Neuronal stem cell (in vitro differentiated cells): ENCODE data around the gene ANKIB1.

Experiments
- DNase-seq: peaks from one replicate; pipeline ENCODE4 v3.0.0-alpha.2; 2013; ENCODE audit warnings: low spot score
- H2AFZ ChIP-seq: one replicate; pipeline ENCODE4 v1.6.1; 2013; ENCODE audit warnings: mild to moderate bottlenecking, low read length, inconsistent platforms
- H2AK5ac ChIP-seq: 2 replicates; pipeline ENCODE4 v1.6.1; 2013; ENCODE audit warnings: low read depth, mild to moderate bottlenecking, inconsistent platforms, low read length, moderate library complexity, mixed read lengths
- H2BK120ac ChIP-seq: 2 replicates; pipeline ENCODE4 v1.6.1; 2013; ENCODE audit warnings: low read depth, mild to moderate bottlenecking, inconsistent platforms, low read length, moderate library complexity, mixed read lengths
- H2BK12ac ChIP-seq: one replicate; pipeline ENCODE4 v1.6.1; 2013; ENCODE audit warnings: low read length, inconsistent platforms
- H2BK15ac ChIP-seq: 2 replicates; pipeline ENCODE4 v1.6.1; 2013; ENCODE audit warnings: mild to moderate bottlenecking, low read length, inconsistent platforms, mixed read lengths
- H2BK5ac ChIP-seq: one replicate; pipeline ENCODE4 v1.6.1; 2013; ENCODE audit warnings: inconsistent platforms, mild to moderate bottlenecking, low read length, moderate library complexity
- H3K14ac ChIP-seq: one replicate; pipeline ENCODE4 v1.6.1; 2013; ENCODE audit warnings: low read length, inconsistent platforms
- H3K18ac ChIP-seq: 2 replicates; pipeline ENCODE4 v1.6.1; 2013; ENCODE audit warnings: low read length, inconsistent platforms
- H3K23ac ChIP-seq: 2 replicates; pipeline ENCODE4 v1.6.1; 2013; ENCODE audit warnings: low read depth, mild to moderate bottlenecking, mixed read lengths, low read length, inconsistent platforms; ENCODE audit not compliant: poor library complexity
- H3K27ac ChIP-seq: replicated peaks from 3 replicates; pipeline ENCODE4 v1.5.1; 2013; ENCODE audit warnings: low read length, inconsistent platforms
- H3K27me3 ChIP-seq, 3 experiments: 2 replicates each; pipeline ENCODE4 v1.6.1; 2013; ENCODE audit warnings: low read length in 3 of 3, mild to moderate bottlenecking in 2 of 3, inconsistent platforms in 1 of 3, low read depth in 1 of 3, mixed read lengths in 1 of 3, moderate library complexity in 1 of 3; ENCODE audit not compliant: control insufficient read depth in 3 of 3, insufficient read depth in 3 of 3
- H3K36me3 ChIP-seq, 2 donors: replicated peaks in 1 of 2; 2 replicates each; pipeline ENCODE4 v1.6.1; 2013; ENCODE audit warnings: low read length in 2 of 2; ENCODE audit not compliant: control insufficient read depth in 2 of 2, insufficient read depth in 2 of 2
- H3K4ac ChIP-seq: 2 replicates; pipeline ENCODE4 v1.6.1; 2013; ENCODE audit warnings: inconsistent platforms, mild to moderate bottlenecking, low read length, moderate library complexity
- H3K4me1 ChIP-seq, 2 donors: 1 replicate in 1 of 2; 2 replicates in 1 of 2; pipeline ENCODE4 v1.6.1; 2013; ENCODE audit warnings: low read length in 2 of 2, low read depth in 1 of 2; ENCODE audit not compliant: control insufficient read depth in 2 of 2, insufficient read depth in 1 of 2
- H3K4me2 ChIP-seq: one replicate; pipeline ENCODE4 v1.6.1; 2013; ENCODE audit warnings: mild to moderate bottlenecking, low read length, inconsistent platforms; ENCODE audit not compliant: insufficient read depth, poor library complexity, severe bottlenecking
- H3K4me3 ChIP-seq, 2 donors: 2 replicates each; pipeline ENCODE4 v1.5.1; 2013; ENCODE audit warnings: low read length in 2 of 2, mild to moderate bottlenecking in 2 of 2, inconsistent platforms in 1 of 2, moderate library complexity in 1 of 2
- H3K79me1 ChIP-seq: one replicate; pipeline ENCODE4 v1.6.1; 2013; ENCODE audit warnings: low read depth, mild to moderate bottlenecking, inconsistent platforms, low read length, moderate library complexity
- H3K9ac ChIP-seq: one replicate; pipeline ENCODE4 v1.6.1; 2013; ENCODE audit warnings: mild to moderate bottlenecking, low read depth, low read length, inconsistent platforms; ENCODE audit not compliant: poor library complexity
- H3K9me3 ChIP-seq, 2 donors: replicated peaks in 1 of 2; 2 replicates each; pipeline versions ENCODE3 to v1.6.1; 2013; ENCODE audit warnings: low read length in 2 of 2, mild to moderate bottlenecking in 2 of 2, inconsistent platforms in 1 of 2, low read depth in 1 of 2, mixed read lengths in 1 of 2, moderate library complexity in 1 of 2; ENCODE audit not compliant: control insufficient read depth in 2 of 2, insufficient read depth in 1 of 2
- H4K8ac ChIP-seq: one replicate; pipeline ENCODE4 v1.6.1; 2013; ENCODE audit warnings: low read depth, mild to moderate bottlenecking, inconsistent platforms, low read length, moderate library complexity
- H4K91ac ChIP-seq: one replicate; pipeline ENCODE4 v1.6.1; 2013; ENCODE audit warnings: low read length, low read depth, mild to moderate bottlenecking, inconsistent platforms; ENCODE audit not compliant: poor library complexity
- WGBS, 2 donors: extraction: QIAGEN DNeasy Blood & Tissue Kit; methylation state at CpG; one replicate each; pipeline ENCODE4 v1.1.7; 2013; ENCODE audit warnings: missing lambda C conversion rate in 2 of 2, mixed read lengths in 1 of 2; ENCODE audit not compliant: insufficient read length in 2 of 2, insufficient replicate concordance in 1 of 2; ENCODE audit errors: extremely low coverage in 2 of 2; 5-methylcytosine and 5-hydroxymethylcytosine counted together

ANKIB1 gene

DNA sequence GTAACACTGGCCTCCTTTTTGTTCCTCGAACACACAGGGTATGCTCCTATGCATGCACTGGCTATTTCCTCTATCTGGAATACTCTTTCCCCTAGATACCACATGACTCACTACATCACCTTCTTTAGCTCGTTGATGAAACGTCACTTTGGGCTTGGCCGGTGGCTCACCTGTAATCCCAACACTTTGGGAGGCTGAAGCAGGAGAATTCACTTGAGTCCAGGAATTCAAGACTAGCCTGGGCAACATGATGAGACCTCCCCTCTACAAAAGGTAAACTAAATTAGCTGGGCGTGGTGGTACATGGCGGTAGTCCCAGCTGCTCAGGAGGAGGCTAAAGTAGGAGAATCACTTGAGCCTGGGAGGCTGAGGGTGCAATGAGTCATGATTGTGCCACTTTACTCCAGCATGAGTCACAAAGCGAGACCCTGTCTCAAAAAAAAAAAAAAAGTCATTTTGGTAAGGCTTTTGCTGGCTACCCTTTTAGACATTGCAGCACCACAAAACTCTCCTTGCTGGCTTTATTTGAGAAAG, 14.5 kb downstream of the ANKIB1 start:
- Histone ChIP-seq H3K27ac (no peak overlapping the region), H3K27me3 (no peaks in the 10 kb centered on the region), H3K23ac (no peak overlapping the region), H2BK5ac (no peak overlapping the region), H4K91ac (no peak overlapping the region), H2BK15ac (no peak overlapping the region), H4K8ac (no peak overlapping the region), H3K9ac (no peak overlapping the region), H2AK5ac (no peak overlapping the region), H3K79me1 (peaks cover 3% of the 10 kb centered on the region), H3K9me3 (peaks cover under 1 to 18% of the 10 kb centered on the region in 2 donors), H3K4ac (no peak overlapping the region), H2BK120ac (no peak overlapping the region), H3K4me2 (no peak overlapping the region), H2BK12ac (no peak overlapping the region), H3K14ac (no peak overlapping the region), H3K18ac (no peak overlapping the region), H3K36me3 (peaks cover 1 to 9% of the 10 kb centered on the region in 2 donors), H2AFZ (no peak overlapping the region), H3K4me3 (no peak overlapping the region), H3K4me1 (no peaks in the 10 kb centered on the region)
- no peak for DNase-seq
- WGBS, 2 donors, result no CpG with 5 or more reads among the region's 7 CpGs

DNA sequence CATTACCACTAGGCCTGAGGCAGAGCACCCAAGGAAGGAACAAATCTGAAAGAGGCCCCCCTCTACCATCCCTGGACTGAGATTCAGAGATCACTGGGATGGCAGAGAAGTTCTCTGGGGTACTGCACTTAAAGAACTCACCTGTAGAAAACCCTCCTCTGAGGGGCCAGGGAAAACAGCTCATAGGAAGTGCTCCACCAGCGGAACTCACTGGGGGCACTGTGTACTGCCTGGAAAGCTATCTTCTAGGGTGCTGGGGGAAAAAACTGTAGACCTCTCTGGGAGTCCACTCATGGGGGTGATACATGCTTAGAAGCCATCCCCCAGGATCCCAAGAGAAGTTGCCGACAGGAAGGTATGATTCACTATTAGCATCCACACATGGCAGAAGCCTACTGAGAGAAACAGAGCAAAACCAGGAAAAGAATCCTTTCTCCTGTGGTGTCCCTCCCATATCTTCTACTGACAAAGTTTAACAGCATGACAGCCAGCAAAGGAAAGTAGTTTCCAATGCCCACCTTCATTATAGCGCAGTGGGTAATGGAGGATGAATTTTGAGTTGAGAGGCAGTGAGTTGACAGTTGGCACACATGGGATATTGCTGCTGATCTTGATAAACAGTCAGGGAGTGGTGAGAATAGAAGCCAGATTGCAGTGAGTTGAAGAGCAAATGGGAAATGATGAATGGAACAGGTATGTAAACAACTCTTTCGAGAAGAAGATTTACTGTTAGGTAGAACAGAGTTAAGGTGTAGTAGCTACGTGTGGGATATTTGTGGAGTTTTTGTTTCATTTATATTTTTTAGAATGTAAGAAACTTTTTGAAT, 20.9 kb downstream of the ANKIB1 start:
- H3K27ac ChIP-seq, result no peak overlapping the region
- no peak overlapping the region for H3K4me3 ChIP-seq
- H3K4me1 ChIP-seq, result no peaks in the 10 kb centered on the region
- H4K8ac ChIP-seq, result no peak overlapping the region
- H2BK120ac ChIP-seq, result no peak overlapping the region
- H3K79me1 ChIP-seq, result no peaks in the 10 kb centered on the region
- H2BK15ac ChIP-seq, result no peak overlapping the region
- H4K91ac ChIP-seq, result no peak overlapping the region
- H3K27me3 ChIP-seq, result no peaks in the 10 kb centered on the region
- no peak overlapping the region for H2BK5ac ChIP-seq
- DNase-seq, result no peak
- no peak overlapping the region for H3K14ac ChIP-seq
- H2AFZ ChIP-seq, result no peak overlapping the region
- H3K9ac ChIP-seq, result no peak overlapping the region
- H2AK5ac ChIP-seq, result no peak overlapping the region
- no CpG with 5 or more reads among the region's 5 CpGs for WGBS, 2 donors
- H3K36me3 ChIP-seq, result no peaks in the 10 kb centered on the region
- H3K18ac ChIP-seq, result no peak overlapping the region
- no peak overlapping the region for H3K4me2 ChIP-seq
- H3K9me3 ChIP-seq, result peaks cover 0 to 17% of the 10 kb centered on the region in 2 donors
- no peak overlapping the region for H3K4ac ChIP-seq
- no peak overlapping the region for H3K23ac ChIP-seq
- no peak overlapping the region for H2BK12ac ChIP-seq

DNA sequence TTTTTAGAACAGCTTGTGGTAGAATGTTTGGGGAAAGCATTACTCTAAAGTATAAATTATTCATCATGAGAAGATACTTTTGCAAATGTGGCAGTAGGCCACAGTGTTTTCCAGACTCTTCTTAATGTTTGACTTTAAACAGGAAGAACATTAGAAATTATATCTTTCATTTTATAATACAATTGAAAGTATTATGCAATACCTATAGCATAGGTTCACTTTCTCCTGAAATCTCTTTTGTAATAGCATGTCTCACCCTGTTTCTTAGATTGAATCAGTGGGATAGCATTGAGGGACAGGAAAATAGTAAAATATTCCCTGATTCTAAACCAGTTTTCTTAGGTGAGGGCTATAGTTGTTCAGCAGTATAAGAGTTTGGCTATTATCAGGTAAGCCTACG, 23.1 kb downstream of the ANKIB1 start:
- no peak overlapping the region for H2BK15ac ChIP-seq
- no peak overlapping the region for H3K4me3 ChIP-seq
- no peak overlapping the region for H3K9ac ChIP-seq
- no peak overlapping the region for H3K14ac ChIP-seq
- no peaks in the 10 kb centered on the region for H3K27me3 ChIP-seq
- WGBS, 2 donors, result no CpG with 5 or more reads among the region's 1 CpG
- H4K91ac ChIP-seq, result no peak overlapping the region
- no peak overlapping the region for H3K4me2 ChIP-seq
- no peak overlapping the region for H2AFZ ChIP-seq
- H3K9me3 ChIP-seq, result peaks cover 0 to 7% of the 10 kb centered on the region in 2 donors
- H3K18ac ChIP-seq, result no peak overlapping the region
- H2BK5ac ChIP-seq, result no peak overlapping the region
- no peak overlapping the region for H4K8ac ChIP-seq
- H3K4ac ChIP-seq, result no peak overlapping the region
- no peaks in the 10 kb centered on the region for H3K79me1 ChIP-seq
- DNase-seq, result no peak
- no peak overlapping the region for H3K23ac ChIP-seq
- no peak overlapping the region for H2BK12ac ChIP-seq
- no peak overlapping the region for H2BK120ac ChIP-seq
- H3K4me1 ChIP-seq, result no peaks in the 10 kb centered on the region
- H3K27ac ChIP-seq, result no peak overlapping the region
- no peaks in the 10 kb centered on the region for H3K36me3 ChIP-seq
- H2AK5ac ChIP-seq, result no peak overlapping the region

DNA sequence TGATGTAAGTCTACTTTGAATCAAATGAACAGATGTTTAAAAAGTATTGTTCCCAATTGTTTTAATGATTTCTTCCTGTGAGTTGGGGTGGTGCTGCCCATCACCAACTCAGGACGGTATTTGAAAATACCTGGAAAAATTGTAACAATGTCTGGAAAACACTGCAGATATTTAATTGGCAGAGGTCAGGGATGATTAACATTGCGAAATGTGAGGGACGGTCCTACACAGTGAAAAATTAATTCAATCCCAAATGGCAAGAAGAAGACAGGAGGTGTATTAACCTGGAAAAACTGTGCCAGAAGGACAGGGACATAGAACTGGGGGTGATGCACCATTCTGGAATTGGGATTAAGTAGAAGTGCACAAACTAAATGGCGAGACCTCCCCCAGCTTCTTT, 29.6 kb downstream of the ANKIB1 start:
- no peak overlapping the region for H3K9ac ChIP-seq
- H3K36me3 ChIP-seq, result no peaks in the 10 kb centered on the region
- H3K4ac ChIP-seq, result no peak overlapping the region
- H3K23ac ChIP-seq, result no peak overlapping the region
- H3K27me3 ChIP-seq, result no peaks in the 10 kb centered on the region
- H4K91ac ChIP-seq, result no peak overlapping the region
- H3K18ac ChIP-seq, result no peak overlapping the region
- H3K4me3 ChIP-seq, result no peak overlapping the region
- H3K4me1 ChIP-seq, result peaks cover 8 to 9% of the 10 kb centered on the region in 2 donors
- no peak for DNase-seq
- H3K27ac ChIP-seq, result no peak overlapping the region
- H3K79me1 ChIP-seq, result peaks cover 2% of the 10 kb centered on the region
- no peak overlapping the region for H2BK5ac ChIP-seq
- WGBS, 2 donors, result no CpG with 5 or more reads among the region's 4 CpGs
- peaks cover 0 to 7% of the 10 kb centered on the region in 2 donors for H3K9me3 ChIP-seq
- H2BK12ac ChIP-seq, result no peak overlapping the region
- no peak overlapping the region for H2AK5ac ChIP-seq
- H2AFZ ChIP-seq, result no peak overlapping the region
- no peak overlapping the region for H2BK120ac ChIP-seq
- H4K8ac ChIP-seq, result no peak overlapping the region
- no peak overlapping the region for H2BK15ac ChIP-seq
- no peak overlapping the region for H3K14ac ChIP-seq
- no peak overlapping the region for H3K4me2 ChIP-seq
